B cell (primary cell): ENCODE results near the gene EPB41L5. TPM values are rescaled to one million over a fixed set of nuclear protein-coding genes. Genes with fewer than 3 reads are reported as not detected.
A peak's percentile ranks its signal among the peaks of the same experiment; 100 is the strongest.

ENCODE experiments used
- ATAC-seq: fragments of 200-7000 bp; cut with Tn5 transposase; one replicate; pipeline ENCODE4 v1.10.0; 2021; ENCODE audit warnings: low read depth, mild to moderate bottlenecking, moderate number of reproducible peaks, moderate library complexity
- CTCF ChIA-PET: fragments of 350-600 bp; sonication (Branson Sonifier 250); formaldehyde crosslinking; loops from one replicate; lab custom pipeline; 2021; ENCODE audit warnings: antibody characterized with exemption, inconsistent platforms; lab: Charles Lee
- POLR2A ChIA-PET: fragments of 350-600 bp; sonication (Branson Sonifier 250); formaldehyde crosslinking; loops from one replicate; lab custom pipeline; 2021; ENCODE audit warnings: antibody characterized with exemption; lab: Charles Lee
- DNase-seq: peaks from one replicate; pipeline ENCODE4 v3.0.0; 2013
- H2AFZ ChIP-seq: 2 replicates; pipeline ENCODE4 v1.6.1; 2012; ENCODE audit warnings: mild to moderate bottlenecking, low read depth, low read length; ENCODE audit not compliant: insufficient read depth, poor library complexity, severe bottlenecking
- H3K27ac ChIP-seq, 2 donors: 1 replicate in 1 of 2; 2 replicates in 1 of 2; pipeline ENCODE4 v1.5.1; 2012 to 2013; ENCODE audit warnings: low read length in 2 of 2, mild to moderate bottlenecking in 2 of 2, moderate library complexity in 1 of 2
- H3K27me3 ChIP-seq, 4 experiments: fragments of 200-600 bp in 1 of 4; sonication (generic) in 1 of 4; replicated peaks in 1 of 4; 1 replicate in 2 of 4; 2 replicates in 2 of 4; pipeline versions ENCODE4 v1.6.1 to v1.7.0; 2013 to 2016; ENCODE audit warnings: low read length in 3 of 4, mild to moderate bottlenecking in 2 of 4, mixed read lengths in 1 of 4, moderate library complexity in 1 of 4; ENCODE audit not compliant: insufficient read depth in 4 of 4, control insufficient read depth in 3 of 4; ENCODE audit errors: control extremely low read depth in 1 of 4
- H3K36me3 ChIP-seq, 2 experiments: replicated peaks in 1 of 2; 1 replicate in 1 of 2; 2 replicates in 1 of 2; pipeline versions ENCODE4 v1.6.1 to v1.7.1; 2013; ENCODE audit warnings: low read length in 1 of 2; ENCODE audit not compliant: insufficient read depth in 2 of 2, control insufficient read depth in 1 of 2; ENCODE audit errors: control extremely low read depth in 1 of 2, extremely low read depth in 1 of 2
- H3K4me1 ChIP-seq, 2 donors: fragments of 200-600 bp in 1 of 2; sonication (generic) in 1 of 2; 1 replicate in 1 of 2; 2 replicates in 1 of 2; pipeline versions ENCODE4 v1.5.1 to v1.6.1; 2013 to 2017; ENCODE audit warnings: low read length in 2 of 2; ENCODE audit not compliant: control insufficient read depth in 2 of 2, insufficient read depth in 2 of 2
- H3K4me2 ChIP-seq: replicated peaks from 2 replicates; pipeline ENCODE3; 2012; ENCODE audit warnings: mild to moderate bottlenecking, low read depth, low read length; ENCODE audit not compliant: poor library complexity, severe bottlenecking
- H3K4me3 ChIP-seq, 5 experiments: fragments of 200-600 bp in 1 of 5; sonication (generic) in 1 of 5; 1 replicate in 3 of 5; 2 replicates in 2 of 5; pipeline versions ENCODE4 v1.5.1 to v1.7.0; 2011 to 2016; ENCODE audit warnings: low read length in 4 of 5, mild to moderate bottlenecking in 4 of 5, low read depth in 2 of 5, control low read depth in 1 of 5, moderate library complexity in 1 of 5; ENCODE audit not compliant: insufficient read depth in 1 of 5; ENCODE audit errors: control extremely low read depth in 1 of 5, extremely low read depth in 1 of 5
- H3K79me2 ChIP-seq: fragments of 200-600 bp; sonication (generic); one replicate; pipeline ENCODE4 v1.6.0; 2016; ENCODE audit warnings: low read length; ENCODE audit not compliant: control insufficient read depth, insufficient read depth
- H3K9ac ChIP-seq: fragments of 200-600 bp; sonication (generic); 2 replicates; pipeline ENCODE4 v1.6.1; 2017; ENCODE audit warnings: mild to moderate bottlenecking, low read length, moderate library complexity
- H3K9me3 ChIP-seq, 3 donors: one replicate each; pipeline versions ENCODE4 v1.6.1 to v1.7.1; 2013; ENCODE audit warnings: low read length in 2 of 3; ENCODE audit not compliant: control insufficient read depth in 2 of 3, insufficient read depth in 1 of 3; ENCODE audit errors: control extremely low read depth in 1 of 3
- H4K20me1 ChIP-seq: 2 replicates; pipeline ENCODE4 v1.6.0; 2012; ENCODE audit warnings: mild to moderate bottlenecking, low read length; ENCODE audit not compliant: insufficient read depth, control insufficient read depth, poor library complexity, severe bottlenecking
- H3K27ac Mint-ChIP-seq: one replicate; pipeline ENCODE4 v1.8.0; 2021; ENCODE audit warnings: mixed read lengths
- H3K27me3 Mint-ChIP-seq: one replicate; pipeline ENCODE4 v1.8.0; 2021; ENCODE audit warnings: mixed read lengths
- H3K4me1 Mint-ChIP-seq: one replicate; pipeline ENCODE4 v1.8.0; 2021; ENCODE audit warnings: mixed read lengths
- H3K4me3 Mint-ChIP-seq: one replicate; pipeline ENCODE4 v1.8.0; 2021; ENCODE audit warnings: mixed read lengths
- H3K9me3 Mint-ChIP-seq: one replicate; pipeline ENCODE4 v1.8.0; 2022; ENCODE audit warnings: mixed read lengths; ENCODE audit not compliant: insufficient read depth
- EZH2 ChIP-seq: IDR thresholded peaks from 2 replicates; pipeline ENCODE4 v1.6.1; 2012; ENCODE audit warnings: borderline replicate concordance, low read depth, mild to moderate bottlenecking, moderate library complexity, low read length; ENCODE audit not compliant: insufficient read depth, poor library complexity, severe bottlenecking
- WGBS: methylation state at CpG from one replicate; pipeline ENCODE4 v1.1.5; 2013; ENCODE audit warnings: missing lambda C conversion rate; ENCODE audit not compliant: insufficient coverage; 5-methylcytosine and 5-hydroxymethylcytosine counted together
- intact Hi-C: fragments of 100-400 bp; cut with micrococcal nuclease; formaldehyde crosslinking; loops from one replicate; pipeline ENCODE4 v1.10.0; 2022
- polyA plus RNA-seq: library from polyadenylated mRNA; depleted of rRNA; stranded (reverse); fragments of >200 nt; gene quantifications from 2 replicates; pipeline ENCODE4 v1.2.3, GENCODE V29; 2012
- total RNA-seq, 2 donors: library from RNA; stranded (reverse); fragments of 120-200 nt in 1 of 2; gene quantifications; 1 replicate in 1 of 2; 2 replicates in 1 of 2; pipeline versions ENCODE4 v1.2.3 to v1.2.4, GENCODE V29; 2013 to 2022
- TF ChIP-seq, protein P1 (sequence below): fragments of 200-600 bp; IDR thresholded peaks from one replicate; pipeline ENCODE4 v1.8.0; 2022; ENCODE audit warnings: antibody characterized with exemption, mild to moderate bottlenecking

Gene EPB41L5
- total and polyA plus RNA-seq, 2 donors (not counting 1 experiment from before 2014, with no cell fraction given) = 3.9 to 14.0 TPM

DNA sequence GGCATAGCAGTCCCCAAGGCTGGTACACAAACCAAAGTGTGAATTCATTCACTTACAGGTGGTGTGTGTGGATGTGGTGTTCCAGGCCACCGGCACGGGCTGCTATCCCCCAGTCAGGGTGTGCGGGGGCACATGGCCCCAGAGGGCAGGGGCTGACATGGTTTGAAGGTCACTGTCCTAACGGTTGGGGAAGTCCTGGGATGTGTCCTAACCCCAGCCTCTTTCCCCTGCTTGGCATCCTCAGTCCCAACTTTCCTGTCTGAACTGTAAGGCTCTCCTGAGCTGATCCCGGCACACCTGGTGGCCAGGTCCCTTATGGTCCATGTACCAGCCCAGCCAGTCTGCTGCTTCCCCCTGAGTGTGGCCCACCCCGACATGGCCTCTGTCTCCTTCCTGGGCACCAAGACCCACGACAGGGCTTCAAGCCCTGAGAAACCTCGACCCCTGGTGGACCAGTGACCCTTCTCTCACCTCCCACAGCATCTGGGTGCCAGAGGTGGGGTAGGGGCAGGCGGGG, 212.7 kb downstream of the EPB41L5 start:
- ChIA-PET POLR2A (no interaction called here), CTCF (interaction anchor here (1.0 kb wide), 1 partner anchor 51 kb away, joined by 3 read pairs; no protein-coding TSS in a partner anchor)
- H3K9me3 Mint-ChIP-seq = no peaks in the 10 kb centered on the region
- peaks cover 8% of the 10 kb centered on the region for H4K20me1 ChIP-seq
- H3K27ac ChIP-seq = no peak overlapping the region
- WGBS = 95% methylated on average over 7 of the region's 9 CpGs
- no peak for DNase-seq
- H3K27ac Mint-ChIP-seq = no peak overlapping the region
- H3K27me3 Mint-ChIP-seq = no peaks in the 10 kb centered on the region
- intact Hi-C loops = no loop called here
- no peak for ATAC-seq
- peaks cover 26% of the 10 kb centered on the region for H3K79me2 ChIP-seq
- H3K36me3 ChIP-seq = peaks cover 0 to 2% of the 10 kb centered on the region in 2 experiments
- TF ChIP-seq EZH2 = no peak
- TF ChIP-seq, protein P1, sequence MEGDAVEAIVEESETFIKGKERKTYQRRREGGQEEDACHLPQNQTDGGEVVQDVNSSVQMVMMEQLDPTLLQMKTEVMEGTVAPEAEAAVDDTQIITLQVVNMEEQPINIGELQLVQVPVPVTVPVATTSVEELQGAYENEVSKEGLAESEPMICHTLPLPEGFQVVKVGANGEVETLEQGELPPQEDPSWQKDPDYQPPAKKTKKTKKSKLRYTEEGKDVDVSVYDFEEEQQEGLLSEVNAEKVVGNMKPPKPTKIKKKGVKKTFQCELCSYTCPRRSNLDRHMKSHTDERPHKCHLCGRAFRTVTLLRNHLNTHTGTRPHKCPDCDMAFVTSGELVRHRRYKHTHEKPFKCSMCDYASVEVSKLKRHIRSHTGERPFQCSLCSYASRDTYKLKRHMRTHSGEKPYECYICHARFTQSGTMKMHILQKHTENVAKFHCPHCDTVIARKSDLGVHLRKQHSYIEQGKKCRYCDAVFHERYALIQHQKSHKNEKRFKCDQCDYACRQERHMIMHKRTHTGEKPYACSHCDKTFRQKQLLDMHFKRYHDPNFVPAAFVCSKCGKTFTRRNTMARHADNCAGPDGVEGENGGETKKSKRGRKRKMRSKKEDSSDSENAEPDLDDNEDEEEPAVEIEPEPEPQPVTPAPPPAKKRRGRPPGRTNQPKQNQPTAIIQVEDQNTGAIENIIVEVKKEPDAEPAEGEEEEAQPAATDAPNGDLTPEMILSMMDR = no peak
- H3K9ac ChIP-seq = no peak overlapping the region
- peaks cover 53% of the 10 kb centered on the region for H3K4me1 Mint-ChIP-seq
- peaks cover 26 to 37% of the 10 kb centered on the region in 2 donors for H3K4me1 ChIP-seq
- peak overlapping the region; percentile 50 for H3K4me3 Mint-ChIP-seq
- no peaks in the 10 kb centered on the region for H3K27me3 ChIP-seq
- H3K4me3 ChIP-seq = no peak overlapping the region
- H3K4me2 ChIP-seq = no peak overlapping the region
- peaks cover 0 to 9% (median 2%) of the 10 kb centered on the region in 3 donors for H3K9me3 ChIP-seq
- no peak overlapping the region for H2AFZ ChIP-seq

DNA sequence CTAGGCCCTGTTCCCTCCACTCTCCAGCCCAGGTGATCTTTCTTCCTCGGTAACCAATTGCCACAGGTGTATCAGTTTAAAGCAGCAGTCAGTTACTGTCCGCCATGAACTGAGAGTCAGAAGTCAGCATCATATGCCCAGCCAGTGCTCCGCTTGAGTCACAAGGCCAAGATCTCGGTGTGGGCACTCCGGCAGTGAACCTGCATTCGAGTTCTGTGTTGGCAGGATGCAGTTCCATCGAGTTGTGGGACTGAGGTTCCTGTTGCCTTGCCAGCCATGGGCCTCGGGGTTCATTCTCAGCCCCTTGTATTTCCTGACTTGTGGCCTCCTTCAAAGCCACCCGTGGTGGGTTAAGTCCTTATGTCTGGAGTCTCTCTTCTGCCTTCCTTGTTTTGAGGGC, 213.4 kb downstream of the EPB41L5 start:
- Histone ChIP-seq H3K27ac (no peak overlapping the region), H3K27me3 (no peaks in the 10 kb centered on the region), H3K9ac (no peak overlapping the region), H3K4me3 (no peak overlapping the region), H2AFZ (no peak overlapping the region), H3K4me1 (peaks cover 31 to 39% of the 10 kb centered on the region in 2 donors), H3K9me3 (peaks cover 0 to 9% (median 2%) of the 10 kb centered on the region in 3 donors), H3K4me2 (no peak overlapping the region), H3K36me3 (no peaks in the 10 kb centered on the region), H4K20me1 (peaks cover 8% of the 10 kb centered on the region), H3K79me2 (peaks cover 33% of the 10 kb centered on the region)
- CTCF ChIA-PET = no interaction called here
- DNase-seq (no peak), ATAC-seq (no peak)
- Mint-ChIP-seq H3K27me3 (no peaks in the 10 kb centered on the region), H3K9me3 (no peaks in the 10 kb centered on the region), H3K4me1 (peaks cover 53% of the 10 kb centered on the region), H3K4me3 (no peak overlapping the region), H3K27ac (peak overlapping the region; percentile 12)
- POLR2A ChIA-PET = no interaction called here
- no peak for TF ChIP-seq EZH2
- TF ChIP-seq, protein P1 = no peak
- intact Hi-C loops = no loop called here
- 60% methylated on average over 8 of the region's 9 CpGs for WGBS
